ENCODE data around the gene SIAH3.

Gene SIAH3

GRCh38 chr13:45816427-45816826 is 35.1 kb downstream of the SIAH3 start:
- DNase-seq: no peak

- no peak for DNase-seq
These were observed 38.7 kb downstream of the SIAH3 start for GRCh38 chr13:45812695-45813372.

- no peak for DNase-seq
These were observed 39.5 kb downstream of the SIAH3 start for GRCh38 chr13:45811891-45812694.

GRCh38 chr13:45809801-45810394 is 41.7 kb downstream of the SIAH3 start:
- DNase-seq: no peak

- no peak for DNase-seq
These were observed 42.6 kb downstream of the SIAH3 start for GRCh38 chr13:45808925-45809324.

- peak; percentile 33 for DNase-seq
These were observed 43.9 kb downstream of the SIAH3 start for GRCh38 chr13:45807520-45808099.

GRCh38 chr13:45800485-45800884 is 51.1 kb downstream of the SIAH3 start:
- no peak for DNase-seq

- no peak for DNase-seq
These were observed 52.1 kb downstream of the SIAH3 start for GRCh38 chr13:45799451-45799850.

GRCh38 chr13:45798851-45799250 is 52.7 kb downstream of the SIAH3 start:
- no peak for DNase-seq

- no peak for DNase-seq
These were observed 54.9 kb downstream of the SIAH3 start for GRCh38 chr13:45796426-45797235.

GRCh38 chr13:45792827-45793303 is 58.7 kb downstream of the SIAH3 start:
- DNase-seq: no peak

- no peak for DNase-seq
These were observed 63.5 kb downstream of the SIAH3 start for GRCh38 chr13:45788011-45788410.

GRCh38 chr13:45787346-45787745 is 64.2 kb downstream of the SIAH3 start:
- DNase-seq: no peak

- DNase-seq: no peak
These were observed 65.1 kb downstream of the SIAH3 start for GRCh38 chr13:45786293-45786920.

- DNase-seq: no peak
These were observed 66.5 kb downstream of the SIAH3 start for GRCh38 chr13:45784755-45785675.

- no peak for DNase-seq
These were observed 68.1 kb downstream of the SIAH3 start for GRCh38 chr13:45783346-45784043.

GRCh38 chr13:45782327-45783045 is 69.1 kb downstream of the SIAH3 start:
- DNase-seq: no peak

GRCh38 chr13:45781553-45782326 is 69.8 kb downstream of the SIAH3 start:
- no peak for DNase-seq

GRCh38 chr13:45779901-45780300 is 71.7 kb downstream of the SIAH3 start:
- no peak for DNase-seq

All from CD4-positive, alpha-beta T cell treated with Interleukin-15 for 1 hour (primary cell).